Endothelial cell of hepatic sinusoid (primary cell): Measurements from ENCODE around the gene CDH13.

Experiments used
- in situ Hi-C: cut with HindIII; loops from 2 replicates; pipeline ENCODE4 v1.10.0; 2017; ENCODE audit warnings: low sequenced_read_pairs

CDH13 gene

GRCh38 chr16:83676086-83676485, 1049.3 kb downstream of the CDH13 start:
- in situ Hi-C loops = no loop called here

- in situ Hi-C loops = no loop called here
Measured at GRCh38 chr16:83680980-83681379, 1054.2 kb downstream of the CDH13 start.

GRCh38 chr16:83681381-83681956, 1054.7 kb downstream of the CDH13 start:
- in situ Hi-C loops = no loop called here

GRCh38 chr16:83682116-83682867, 1055.5 kb downstream of the CDH13 start:
- in situ Hi-C loops = no loop called here

- in situ Hi-C loops = no loop called here
Measured at GRCh38 chr16:83682868-83683235, 1056.1 kb downstream of the CDH13 start.

- in situ Hi-C loops = loop anchor here (5.0 kb wide), 1 partner anchor 37 kb away; no protein-coding TSS in a partner anchor
Measured at GRCh38 chr16:83685615-83686165, 1058.9 kb downstream of the CDH13 start.

GRCh38 chr16:83686726-83687125, 1060.0 kb downstream of the CDH13 start:
- in situ Hi-C loops = loop anchor here (5.0 kb wide), 1 partner anchor 36 kb away; no protein-coding TSS in a partner anchor

- in situ Hi-C loops = loop anchor here (5.0 kb wide), 1 partner anchor 33 kb away; no protein-coding TSS in a partner anchor
Measured at GRCh38 chr16:83689385-83689831, 1062.6 kb downstream of the CDH13 start.

GRCh38 chr16:83692224-83692623, 1065.5 kb downstream of the CDH13 start:
- in situ Hi-C loops = no loop called here

- in situ Hi-C loops = no loop called here
Measured at GRCh38 chr16:83698964-83699363, 1072.2 kb downstream of the CDH13 start.

- in situ Hi-C loops = no loop called here
Measured at GRCh38 chr16:83699817-83700216, 1073.0 kb downstream of the CDH13 start.

- in situ Hi-C loops = no loop called here
Measured at GRCh38 chr16:83700918-83701317, 1074.1 kb downstream of the CDH13 start.

- in situ Hi-C loops = no loop called here
Measured at GRCh38 chr16:83701494-83701893, 1074.7 kb downstream of the CDH13 start.

- in situ Hi-C loops = no loop called here
Measured at GRCh38 chr16:83704656-83705055, 1077.9 kb downstream of the CDH13 start.

GRCh38 chr16:83705856-83706255, 1079.1 kb downstream of the CDH13 start:
- in situ Hi-C loops = no loop called here

- in situ Hi-C loops = no loop called here
Measured at GRCh38 chr16:83706394-83706793, 1079.6 kb downstream of the CDH13 start.

GRCh38 chr16:83711069-83711468, 1084.3 kb downstream of the CDH13 start:
- in situ Hi-C loops = no loop called here

- in situ Hi-C loops = no loop called here
Measured at GRCh38 chr16:83713597-83713996, 1086.8 kb downstream of the CDH13 start.

GRCh38 chr16:83714286-83714685, 1087.5 kb downstream of the CDH13 start:
- in situ Hi-C loops = no loop called here

- in situ Hi-C loops = no loop called here
Measured at GRCh38 chr16:83715217-83715920, 1088.6 kb downstream of the CDH13 start.

- in situ Hi-C loops = no loop called here
Measured at GRCh38 chr16:83717308-83717707, 1090.5 kb downstream of the CDH13 start.
